Measurements from ENCODE around the gene RCOR1.
A peak's percentile ranks its signal among the peaks of the same experiment; 100 is the strongest.

RCOR1 gene

GRCh38 chr14:102775855-102776760 is 183.7 kb downstream of the RCOR1 start:
- Histone ChIP-seq H3K9ac (ENCODE audit: low read length) (no peak overlapping the region), H3K36me3 (ENCODE audit: control insufficient read depth, insufficient read depth, low read length) (no peaks in the 10 kb centered on the region), H3K27me3 (ENCODE audit: control insufficient read depth, insufficient read depth, low read length) (no peaks in the 10 kb centered on the region), H3K4me3 (ENCODE audit: low read length) (no peak overlapping the region), H3K4me1 (ENCODE audit: control insufficient read depth, insufficient read depth, low read length) (peaks cover 4% of the 10 kb centered on the region), H3K9me3 (ENCODE audit: control insufficient read depth, low read length) (no peaks in the 10 kb centered on the region)

DNA sequence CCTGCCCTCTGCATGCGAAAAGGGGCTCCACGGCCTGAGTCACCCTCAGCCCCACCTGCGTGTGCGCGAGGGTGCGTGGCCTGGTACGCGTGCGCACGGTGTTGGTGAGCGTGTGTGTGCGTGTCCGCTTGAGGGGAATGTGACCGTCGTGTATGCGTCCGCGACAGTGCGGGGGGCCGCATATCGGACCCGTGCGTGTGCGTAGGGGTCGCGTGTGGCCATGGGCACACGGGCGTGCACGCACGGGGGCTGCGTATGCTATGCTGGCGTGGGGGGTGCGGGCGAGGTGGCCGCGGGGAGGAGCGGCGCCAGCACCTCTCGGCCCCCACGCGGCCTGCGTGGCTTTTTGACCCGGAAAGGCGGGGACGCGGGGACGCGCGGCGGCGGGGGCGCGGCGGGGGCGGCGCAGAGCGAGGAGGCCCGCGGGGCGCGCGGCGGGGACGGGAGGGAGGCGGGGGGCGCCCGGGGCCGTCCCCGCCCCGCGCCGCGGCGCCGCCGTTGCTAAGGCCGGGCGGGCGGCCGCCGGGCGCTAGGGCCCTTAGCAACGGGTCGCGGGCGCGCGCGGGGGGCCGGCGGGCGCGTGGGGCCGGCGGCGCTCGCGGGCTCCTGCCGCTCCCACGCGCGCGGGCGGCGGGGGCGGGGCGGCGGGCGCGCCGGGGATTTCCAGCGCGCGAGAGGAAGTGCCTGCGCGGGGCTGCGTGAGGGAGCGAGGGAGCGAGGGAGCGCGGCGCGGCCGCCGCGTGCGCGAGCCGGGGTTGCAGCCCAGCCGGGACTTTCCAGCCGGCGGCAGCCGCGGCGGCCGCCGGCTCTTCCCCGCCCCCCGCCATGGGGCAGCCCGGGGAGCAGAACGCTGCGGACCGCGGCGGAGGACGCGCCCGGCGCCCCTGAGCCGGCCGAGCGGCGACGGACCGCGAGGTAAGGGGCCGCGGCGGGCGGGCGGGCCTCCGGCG is 184.6 kb downstream of the RCOR1 start, which contains the start of gene TRAF3:
TRAF3 (plus strand) TSS at position 689 of the 950 bp plus-strand sequence. CDS start 92,753 bp downstream, outside the sequence.
- H3K9me3 ChIP-seq (ENCODE audit: control insufficient read depth, low read length), result no peaks in the 10 kb centered on the region
- peaks cover 4% of the 10 kb centered on the region for H3K4me1 ChIP-seq (ENCODE audit: control insufficient read depth, insufficient read depth, low read length)
- no peaks in the 10 kb centered on the region for H3K36me3 ChIP-seq (ENCODE audit: control insufficient read depth, insufficient read depth, low read length)
- peak within 1 kb of the TSS; percentile 79 for H3K9ac ChIP-seq (ENCODE audit: low read length)
- H3K4me3 ChIP-seq (ENCODE audit: low read length), result peak within 1 kb of the TSS; percentile 16
- H3K27me3 ChIP-seq (ENCODE audit: control insufficient read depth, insufficient read depth, low read length), result no peaks in the 10 kb centered on the region

- Histone ChIP-seq H3K4me1 (ENCODE audit: control insufficient read depth, insufficient read depth, low read length) (peaks cover 4% of the 10 kb centered on the region), H3K9ac (ENCODE audit: low read length) (peak overlapping the region; percentile 79), H3K36me3 (ENCODE audit: control insufficient read depth, insufficient read depth, low read length) (no peaks in the 10 kb centered on the region), H3K9me3 (ENCODE audit: control insufficient read depth, low read length) (no peaks in the 10 kb centered on the region), H3K27me3 (ENCODE audit: control insufficient read depth, insufficient read depth, low read length) (no peaks in the 10 kb centered on the region), H3K4me3 (ENCODE audit: low read length) (peak overlapping the region; percentile 16)
These were observed 185.4 kb downstream of the RCOR1 start for GRCh38 chr14:102777711-102778337.

DNA sequence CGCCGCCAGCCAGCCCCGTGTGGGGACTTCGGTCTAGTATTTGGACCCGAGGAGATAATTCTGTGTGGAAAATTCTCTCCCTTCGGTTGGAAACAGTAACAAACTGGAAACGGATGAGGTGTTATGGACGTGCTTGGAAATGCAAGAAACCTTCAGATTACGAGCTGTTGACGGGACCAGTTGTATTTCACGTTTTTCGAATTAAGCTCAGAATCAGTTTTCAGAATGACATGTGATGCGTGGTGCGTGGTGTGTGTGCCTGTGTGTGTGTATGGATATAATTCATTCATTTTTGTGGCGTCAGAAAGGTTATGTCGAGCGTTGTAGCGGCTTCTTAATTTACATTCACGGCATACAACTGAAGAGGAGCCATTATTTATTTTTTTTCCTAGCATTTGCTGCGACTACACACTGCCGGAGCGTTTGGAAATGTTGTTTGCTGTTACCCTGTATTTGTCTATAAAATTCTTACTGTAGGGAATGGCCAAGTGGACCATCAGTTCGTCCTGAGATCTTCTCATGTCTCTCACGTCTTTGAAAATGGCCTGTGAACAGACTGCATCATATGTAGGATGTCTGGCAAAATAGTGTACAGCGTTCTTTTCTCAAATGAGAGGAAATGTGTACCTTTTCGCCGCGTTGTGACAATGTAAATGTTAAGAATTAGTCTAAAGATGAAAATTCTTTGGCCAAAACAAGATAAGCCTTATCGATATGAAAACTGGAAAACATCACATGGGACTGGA is 186.1 kb downstream of the RCOR1 start:
- Histone ChIP-seq H3K9ac (ENCODE audit: low read length) (peak overlapping the region; percentile 79), H3K36me3 (ENCODE audit: control insufficient read depth, insufficient read depth, low read length) (no peaks in the 10 kb centered on the region), H3K4me3 (ENCODE audit: low read length) (peak overlapping the region; percentile 16), H3K9me3 (ENCODE audit: control insufficient read depth, low read length) (no peaks in the 10 kb centered on the region), H3K4me1 (ENCODE audit: control insufficient read depth, insufficient read depth, low read length) (peaks cover 4% of the 10 kb centered on the region), H3K27me3 (ENCODE audit: control insufficient read depth, insufficient read depth, low read length) (no peaks in the 10 kb centered on the region)

GRCh38 chr14:102779084-102779462 is 186.6 kb downstream of the RCOR1 start:
- Histone ChIP-seq H3K4me1 (ENCODE audit: control insufficient read depth, insufficient read depth, low read length) (peaks cover 4% of the 10 kb centered on the region), H3K27me3 (ENCODE audit: control insufficient read depth, insufficient read depth, low read length) (no peaks in the 10 kb centered on the region), H3K36me3 (ENCODE audit: control insufficient read depth, insufficient read depth, low read length) (no peaks in the 10 kb centered on the region), H3K9ac (ENCODE audit: low read length) (no peak overlapping the region), H3K9me3 (ENCODE audit: control insufficient read depth, low read length) (no peaks in the 10 kb centered on the region), H3K4me3 (ENCODE audit: low read length) (no peak overlapping the region)

GRCh38 chr14:102779574-102780315 is 187.3 kb downstream of the RCOR1 start:
- Histone ChIP-seq H3K4me3 (ENCODE audit: low read length) (no peak overlapping the region), H3K9me3 (ENCODE audit: control insufficient read depth, low read length) (no peaks in the 10 kb centered on the region), H3K27me3 (ENCODE audit: control insufficient read depth, insufficient read depth, low read length) (no peaks in the 10 kb centered on the region), H3K36me3 (ENCODE audit: control insufficient read depth, insufficient read depth, low read length) (no peaks in the 10 kb centered on the region), H3K4me1 (ENCODE audit: control insufficient read depth, insufficient read depth, low read length) (peaks cover 4% of the 10 kb centered on the region), H3K9ac (ENCODE audit: low read length) (no peak overlapping the region)

All from mucosa of stomach (tissue), 1 donor.